ENCODE measurements around the gene UROC1. TPM values are rescaled to one million over a fixed set of nuclear protein-coding genes. Genes with fewer than 3 reads are reported as not detected.

Gene UROC1
- total RNA-seq, 6 experiments from 2014 or later = not detected

DNA sequence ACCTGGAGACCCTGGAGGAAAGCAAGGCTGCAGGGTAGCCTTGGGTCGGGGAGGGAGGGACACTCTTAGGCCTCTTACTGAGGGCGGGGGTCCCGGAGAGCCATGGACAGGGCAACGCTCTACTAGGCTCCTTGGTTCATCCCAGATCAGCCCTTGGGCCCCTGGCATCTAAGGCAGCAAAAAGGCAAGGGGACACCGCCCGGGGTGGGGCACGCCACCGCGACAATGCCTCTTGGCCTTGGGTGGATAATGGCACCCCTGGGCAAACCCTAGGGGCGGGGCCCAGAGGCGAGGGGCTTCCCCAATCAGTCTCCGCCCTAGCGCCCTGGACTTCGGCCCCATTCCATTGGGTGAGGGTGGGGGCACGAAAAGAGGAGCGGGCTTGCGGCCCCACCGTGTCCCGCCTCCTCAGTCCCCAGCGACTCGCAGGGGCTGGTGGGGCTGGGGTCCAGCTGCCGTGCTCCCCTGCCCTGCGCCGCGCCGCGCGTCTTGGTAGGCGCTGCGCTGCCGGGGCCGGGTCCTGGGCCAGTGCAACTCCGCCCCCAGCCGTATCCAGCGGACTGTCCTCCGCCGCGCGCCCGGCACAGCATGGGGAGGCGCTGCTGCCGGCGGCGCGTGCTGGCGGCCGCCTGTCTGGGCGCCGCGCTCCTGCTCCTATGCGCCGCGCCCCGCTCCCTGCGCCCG is 6.3 kb upstream of the UROC1 start, which contains the start of gene CHST13:
CHST13 (plus strand) TSS at position 411 of the 684 bp plus-strand sequence; CDS start at position 589, 178 bp downstream.
- TF ChIP-seq, protein P1, sequence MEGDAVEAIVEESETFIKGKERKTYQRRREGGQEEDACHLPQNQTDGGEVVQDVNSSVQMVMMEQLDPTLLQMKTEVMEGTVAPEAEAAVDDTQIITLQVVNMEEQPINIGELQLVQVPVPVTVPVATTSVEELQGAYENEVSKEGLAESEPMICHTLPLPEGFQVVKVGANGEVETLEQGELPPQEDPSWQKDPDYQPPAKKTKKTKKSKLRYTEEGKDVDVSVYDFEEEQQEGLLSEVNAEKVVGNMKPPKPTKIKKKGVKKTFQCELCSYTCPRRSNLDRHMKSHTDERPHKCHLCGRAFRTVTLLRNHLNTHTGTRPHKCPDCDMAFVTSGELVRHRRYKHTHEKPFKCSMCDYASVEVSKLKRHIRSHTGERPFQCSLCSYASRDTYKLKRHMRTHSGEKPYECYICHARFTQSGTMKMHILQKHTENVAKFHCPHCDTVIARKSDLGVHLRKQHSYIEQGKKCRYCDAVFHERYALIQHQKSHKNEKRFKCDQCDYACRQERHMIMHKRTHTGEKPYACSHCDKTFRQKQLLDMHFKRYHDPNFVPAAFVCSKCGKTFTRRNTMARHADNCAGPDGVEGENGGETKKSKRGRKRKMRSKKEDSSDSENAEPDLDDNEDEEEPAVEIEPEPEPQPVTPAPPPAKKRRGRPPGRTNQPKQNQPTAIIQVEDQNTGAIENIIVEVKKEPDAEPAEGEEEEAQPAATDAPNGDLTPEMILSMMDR (IDR thresholded peaks at IDR 0.05) = no peak
- no peak within 1 kb of the TSS for H3K27ac Mint-ChIP-seq
- no peaks in the 10 kb centered on the region for H3K4me1 Mint-ChIP-seq (ENCODE audit: low read depth)
- DNase-seq = no peak
- no peaks in the 10 kb centered on the region for H3K36me3 Mint-ChIP-seq (ENCODE audit: low read depth)
- H3K27me3 Mint-ChIP-seq (ENCODE audit: insufficient read depth) = peaks cover 38% of the 10 kb centered on the region
- no peaks in the 10 kb centered on the region for H3K9me3 Mint-ChIP-seq
- H3K4me3 Mint-ChIP-seq = no peak within 1 kb of the TSS

DNA sequence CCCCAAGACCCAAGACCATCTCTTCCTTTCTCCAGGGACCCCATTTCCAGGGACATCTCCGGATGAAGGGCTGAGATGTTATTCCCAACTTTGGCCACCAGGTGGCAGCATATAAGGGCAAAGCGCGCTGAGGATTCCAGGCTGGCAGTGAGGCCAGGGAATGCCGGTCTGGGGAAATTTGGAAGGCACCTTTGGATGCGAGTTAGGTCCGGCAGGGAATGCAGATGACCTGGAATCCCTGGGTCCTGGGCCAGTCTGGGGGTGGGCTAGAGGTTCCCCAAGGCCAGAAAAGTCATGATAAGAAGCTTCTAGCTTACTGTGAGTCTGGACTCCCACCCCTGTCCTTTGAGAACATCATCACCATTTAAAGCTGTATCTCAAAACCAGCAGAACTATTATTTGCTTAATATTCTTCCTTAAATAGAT is 4.8 kb upstream of the UROC1 start:
- H3K36me3 Mint-ChIP-seq (ENCODE audit: low read depth) = no peaks in the 10 kb centered on the region
- peaks cover 29% of the 10 kb centered on the region for H3K27me3 Mint-ChIP-seq (ENCODE audit: insufficient read depth)
- H3K4me3 Mint-ChIP-seq = no peak overlapping the region
- H3K9me3 Mint-ChIP-seq = no peaks in the 10 kb centered on the region
- no peak overlapping the region for H3K27ac Mint-ChIP-seq
- DNase-seq = peak; percentile 12
- no peaks in the 10 kb centered on the region for H3K4me1 Mint-ChIP-seq (ENCODE audit: low read depth)
- TF ChIP-seq, protein P1 (IDR thresholded peaks at IDR 0.05) = peak; percentile 99

DNA sequence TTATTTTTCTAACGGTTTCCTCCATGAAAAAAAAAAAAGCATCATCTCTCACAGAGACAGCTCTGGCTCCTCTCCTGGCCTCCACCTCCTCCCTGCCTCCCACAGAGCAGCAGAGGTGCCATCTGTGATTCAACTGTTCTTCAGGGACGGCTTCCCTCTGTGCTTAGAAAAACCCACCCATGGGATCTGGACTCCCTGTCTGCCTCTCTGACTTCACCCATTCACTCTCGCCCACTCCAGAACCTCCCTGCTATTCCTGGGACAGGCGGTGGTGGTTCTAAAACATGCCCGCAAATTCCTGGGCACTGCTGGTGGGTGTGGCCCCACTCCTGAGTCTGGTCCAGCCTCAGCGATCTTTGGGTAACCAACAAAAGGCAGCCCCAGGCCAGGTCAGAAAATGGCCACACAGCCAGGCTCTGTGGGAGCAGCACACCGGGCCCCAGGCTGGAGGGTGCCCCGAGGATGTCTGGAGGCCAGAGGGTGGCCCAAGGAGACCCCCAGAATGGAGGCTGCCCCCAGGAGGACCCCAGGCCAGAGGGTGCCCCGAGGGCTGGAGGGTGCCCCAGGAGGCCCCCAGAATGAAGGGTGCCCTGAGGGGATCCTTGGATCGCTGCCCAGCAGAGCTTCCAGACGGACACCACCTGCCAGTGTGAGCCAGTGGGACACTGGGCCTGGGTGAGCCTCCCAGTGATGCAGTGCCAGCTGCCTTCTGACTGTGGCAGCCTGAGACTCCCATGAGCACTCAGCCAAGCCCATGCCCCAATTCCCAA is 3.7 kb upstream of the UROC1 start:
- TF ChIP-seq, protein P1 (IDR thresholded peaks at IDR 0.05) = no peak
- Mint-ChIP-seq H3K4me3 (no peak overlapping the region), H3K27ac (no peak overlapping the region), H3K9me3 (no peaks in the 10 kb centered on the region), H3K27me3 (ENCODE audit: insufficient read depth) (peaks cover 29% of the 10 kb centered on the region), H3K4me1 (ENCODE audit: low read depth) (no peaks in the 10 kb centered on the region), H3K36me3 (ENCODE audit: low read depth) (no peaks in the 10 kb centered on the region)
- no peak for DNase-seq

DNA sequence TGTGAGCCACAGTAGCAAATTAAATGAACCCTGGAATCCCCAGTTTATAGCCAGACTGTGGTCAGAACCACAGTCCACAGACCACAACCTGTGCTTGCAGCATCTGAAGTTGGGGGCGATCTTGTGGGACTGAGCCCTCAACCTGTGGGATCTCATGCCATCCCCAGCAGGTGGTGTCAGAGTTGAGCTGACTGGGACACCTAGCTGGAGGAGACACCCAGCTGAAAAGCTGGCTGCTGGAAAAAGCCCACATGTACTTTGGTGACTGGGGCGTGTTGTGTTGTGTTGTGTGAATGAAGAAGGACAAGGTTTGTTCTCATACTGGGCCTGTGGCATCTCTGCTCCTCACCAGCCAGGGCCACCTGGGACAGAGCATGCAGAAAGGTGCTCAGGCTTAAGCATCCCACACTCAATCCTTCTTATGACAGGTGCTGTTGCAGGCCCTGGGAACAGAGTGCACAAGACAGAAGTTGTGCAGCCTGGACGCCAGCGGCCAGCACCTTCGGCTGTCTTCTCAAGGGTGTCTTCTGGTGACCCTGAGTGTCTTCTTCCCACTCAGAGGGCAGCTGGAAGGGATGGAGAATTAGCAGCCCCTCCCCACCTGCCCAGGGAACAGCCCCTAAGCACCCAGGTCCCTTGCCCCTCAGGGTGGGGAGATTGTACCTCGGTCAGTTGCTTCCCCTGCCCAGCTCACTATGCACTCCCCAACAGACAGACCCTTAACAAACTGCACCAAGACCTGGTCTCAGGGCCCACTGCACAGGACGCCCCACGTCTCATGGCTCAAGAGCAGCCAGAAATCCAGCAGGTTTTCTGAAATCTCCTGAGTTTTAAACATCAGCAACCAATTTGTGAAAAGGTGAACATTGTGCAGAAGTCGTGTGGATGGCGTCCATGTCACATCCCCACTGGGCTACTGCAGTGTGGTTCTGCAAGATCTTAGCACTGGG is 2.2 kb upstream of the UROC1 start:
- peaks cover 25% of the 10 kb centered on the region for H3K27me3 Mint-ChIP-seq (ENCODE audit: insufficient read depth)
- no peak for DNase-seq
- no peak overlapping the region for H3K4me3 Mint-ChIP-seq
- H3K36me3 Mint-ChIP-seq (ENCODE audit: low read depth) = no peaks in the 10 kb centered on the region
- no peaks in the 10 kb centered on the region for H3K4me1 Mint-ChIP-seq (ENCODE audit: low read depth)
- H3K9me3 Mint-ChIP-seq = no peaks in the 10 kb centered on the region
- H3K27ac Mint-ChIP-seq = no peak overlapping the region
- TF ChIP-seq, protein P1 (IDR thresholded peaks at IDR 0.05) = no peak

DNA sequence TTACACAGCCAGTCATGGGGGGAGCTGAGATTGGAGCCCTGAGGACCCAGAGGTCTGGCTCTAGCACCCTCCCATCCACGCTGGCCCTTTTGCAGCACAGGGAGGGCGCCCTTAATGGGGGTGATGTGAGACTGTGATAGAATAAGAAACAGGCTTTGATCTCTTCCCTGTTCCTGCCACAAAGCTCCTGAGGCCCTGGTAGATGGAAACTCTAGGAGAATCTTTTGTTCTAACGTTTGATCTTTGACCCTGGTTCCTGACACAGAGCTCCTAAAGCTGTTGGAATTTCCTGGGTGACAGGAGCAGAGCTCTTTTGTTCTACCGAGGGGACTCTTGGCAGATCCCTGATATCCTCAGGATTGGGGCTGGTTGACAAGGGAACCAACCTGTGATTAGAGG is 1.2 kb upstream of the UROC1 start:
- Mint-ChIP-seq H3K27me3 (ENCODE audit: insufficient read depth) (peaks cover 24% of the 10 kb centered on the region), H3K27ac (no peak overlapping the region), H3K4me1 (ENCODE audit: low read depth) (no peaks in the 10 kb centered on the region), H3K9me3 (no peaks in the 10 kb centered on the region), H3K4me3 (no peak overlapping the region), H3K36me3 (ENCODE audit: low read depth) (no peaks in the 10 kb centered on the region)
- no peak for DNase-seq
- TF ChIP-seq, protein P1 (IDR thresholded peaks at IDR 0.05) = no peak

Measured in HFFc6 (cell line).